Eye (tissue), 1 donor: Measurements from ENCODE around the gene ACAA1.
"Not testable (repeated sequence)": the region's sequence is repeated elsewhere in the genome, so short reads cannot be mapped to it uniquely, and the experiment has no call there.

Experiments
- DNase-seq: peaks from one replicate; pipeline ENCODE4 v3.0.0-alpha.2; 2015

The ACAA1 gene

GRCh38 chr3:38099518-38099917 is 37.4 kb downstream of the ACAA1 start:
- DNase-seq, result peak; percentile 38

GRCh38 chr3:38098376-38098723 is 38.6 kb downstream of the ACAA1 start:
- DNase-seq, result no peak

DNA sequence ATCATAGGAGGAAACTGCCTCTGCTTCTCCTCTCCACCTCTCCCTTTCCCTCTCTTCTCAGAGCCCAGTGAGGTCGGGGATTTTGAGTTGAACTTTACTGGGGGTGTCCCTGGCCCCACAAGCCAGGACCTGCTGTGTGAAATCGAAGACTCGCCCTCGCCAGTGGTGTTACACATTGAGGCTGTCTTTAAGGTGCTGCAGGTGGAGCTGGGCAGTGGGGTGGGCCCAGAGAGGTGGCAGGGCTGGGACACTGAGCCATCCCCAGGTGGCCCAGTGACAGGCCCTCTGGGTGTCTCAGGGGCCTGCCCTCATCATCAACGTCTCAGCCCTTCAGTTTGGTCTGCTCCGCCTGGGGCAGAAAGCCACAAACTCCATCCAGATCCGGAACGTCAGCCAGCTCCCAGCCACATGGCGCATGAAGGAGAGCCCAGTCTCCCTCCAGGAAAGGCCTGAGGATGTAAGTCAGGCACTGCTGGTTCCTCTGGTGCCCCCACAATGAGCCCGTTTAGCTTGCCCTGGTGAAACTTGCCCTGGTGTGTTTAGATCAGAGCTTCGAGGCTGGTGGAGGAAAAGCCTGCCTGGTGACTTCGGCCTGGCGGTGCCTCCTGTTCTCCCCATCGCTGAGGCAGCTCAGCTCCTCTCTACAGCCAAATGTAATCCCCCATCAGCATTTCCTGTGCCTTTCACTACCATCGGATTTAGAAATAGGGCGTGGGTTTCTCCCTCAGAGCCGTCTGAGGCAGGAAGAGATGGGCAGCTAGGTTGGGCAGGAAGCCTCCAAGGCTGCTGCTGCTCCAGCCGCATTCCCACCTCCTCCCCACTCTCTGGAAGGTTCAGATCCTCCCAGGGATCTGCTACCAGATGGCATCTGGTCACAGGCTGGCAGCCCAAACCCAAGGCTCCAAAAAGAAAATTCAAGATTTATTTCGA is 39.2 kb downstream of the ACAA1 start:
- no peak for DNase-seq

GRCh38 chr3:38095669-38096483 is 41.1 kb downstream of the ACAA1 start:
- no peak for DNase-seq

DNA sequence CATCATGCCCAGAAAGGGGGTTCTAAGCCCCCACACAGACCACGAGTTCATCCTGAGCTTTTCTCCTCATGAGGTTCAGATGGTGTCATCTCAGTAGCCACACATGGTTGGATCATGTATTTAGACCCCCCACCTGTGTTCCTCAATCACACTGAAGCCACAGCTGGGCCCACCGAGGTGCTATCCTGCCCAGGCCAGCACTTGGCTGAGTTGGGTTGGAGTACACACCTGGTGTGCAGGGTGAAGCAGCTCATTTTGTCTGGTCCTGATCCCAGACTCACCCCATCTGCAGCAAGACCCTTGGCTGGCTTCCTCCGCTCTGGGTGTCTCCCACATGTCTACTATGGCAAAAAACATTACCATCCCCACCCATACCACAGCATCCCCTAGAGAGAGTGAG is 41.9 kb downstream of the ACAA1 start:
- DNase-seq, result no peak

DNA sequence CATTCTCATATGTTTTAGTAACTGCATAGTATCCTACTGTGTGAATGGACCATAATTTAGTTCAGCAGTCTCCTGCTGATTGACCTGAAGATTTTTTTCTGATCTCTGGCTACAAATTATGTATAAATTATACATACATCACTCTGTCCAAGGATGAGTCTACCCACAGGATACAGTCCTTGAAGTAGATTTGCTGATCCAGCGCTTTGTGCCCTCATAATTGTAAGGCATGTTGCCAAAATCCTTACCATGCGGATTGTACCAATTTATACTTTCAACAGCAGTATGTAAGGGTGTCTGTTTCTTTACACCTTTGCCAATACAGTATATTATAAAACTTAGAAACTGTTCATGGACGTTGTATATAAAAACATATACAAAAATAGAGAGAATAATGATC is 46.5 kb downstream of the ACAA1 start:
- no peak for DNase-seq

DNA sequence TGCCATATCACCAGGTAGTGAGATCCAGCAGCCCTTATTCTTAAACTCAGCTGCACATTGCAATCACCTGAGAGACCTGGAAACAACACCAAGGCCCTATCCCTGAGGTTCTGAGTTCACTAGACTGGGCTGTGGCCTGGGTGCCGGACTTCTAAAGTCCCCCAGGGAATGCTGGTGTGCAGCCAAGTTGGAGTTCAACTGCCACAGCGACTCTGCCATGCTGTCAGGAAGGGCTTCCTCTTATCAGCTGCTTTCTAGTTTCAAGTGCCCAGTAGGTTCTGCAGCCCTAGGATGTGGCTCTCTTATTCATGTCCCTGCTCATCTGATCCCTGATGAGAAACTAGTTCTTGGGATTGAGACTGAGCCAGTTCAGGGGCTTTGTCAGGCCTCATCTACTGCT is 47.8 kb downstream of the ACAA1 start:
- DNase-seq, result no peak

DNA sequence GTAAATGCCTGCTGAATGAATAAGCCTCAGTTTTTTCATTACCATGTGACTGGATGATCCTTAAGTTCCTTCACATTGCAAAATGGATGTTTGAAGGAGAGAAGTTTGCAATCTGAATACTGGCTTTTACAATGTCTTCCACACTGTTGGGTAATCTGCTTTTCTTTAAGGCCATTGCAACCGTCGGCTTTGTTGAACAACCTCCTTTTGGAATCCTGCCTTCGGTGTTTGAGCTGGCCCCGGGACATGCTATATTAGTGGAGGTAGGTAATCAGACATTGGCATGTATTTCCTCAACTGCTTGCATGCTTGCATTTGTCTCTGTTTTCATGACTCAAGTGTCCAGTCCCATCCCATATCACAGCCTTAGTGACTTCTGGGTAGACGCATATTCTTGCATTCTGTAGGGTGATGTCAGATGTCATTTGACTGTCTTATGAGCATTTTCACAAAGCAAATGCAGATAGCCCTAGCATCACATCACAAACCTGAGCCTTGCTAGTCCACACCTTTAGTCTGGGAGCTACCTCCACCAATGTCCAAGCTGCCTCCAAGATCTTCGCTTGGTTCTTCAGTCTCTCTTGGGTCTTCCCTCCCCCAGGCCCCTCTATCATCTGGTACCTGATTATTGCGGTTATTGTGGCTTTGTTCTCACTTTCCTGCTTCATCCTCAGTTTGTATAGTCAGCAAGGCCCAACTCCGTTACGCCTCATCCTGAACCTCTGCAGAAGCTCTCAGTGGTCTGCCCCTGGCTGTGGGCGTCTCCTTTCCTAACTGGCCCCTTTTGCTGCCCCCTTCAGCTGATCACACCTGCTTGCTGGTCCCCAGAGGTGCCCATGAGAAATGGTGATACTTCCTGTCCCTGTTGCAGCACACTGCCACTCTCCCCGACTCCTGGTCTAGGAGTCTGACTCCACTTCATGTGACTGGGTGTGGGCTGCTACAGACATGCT is 48.5 kb downstream of the ACAA1 start:
- DNase-seq, result no peak

DNA sequence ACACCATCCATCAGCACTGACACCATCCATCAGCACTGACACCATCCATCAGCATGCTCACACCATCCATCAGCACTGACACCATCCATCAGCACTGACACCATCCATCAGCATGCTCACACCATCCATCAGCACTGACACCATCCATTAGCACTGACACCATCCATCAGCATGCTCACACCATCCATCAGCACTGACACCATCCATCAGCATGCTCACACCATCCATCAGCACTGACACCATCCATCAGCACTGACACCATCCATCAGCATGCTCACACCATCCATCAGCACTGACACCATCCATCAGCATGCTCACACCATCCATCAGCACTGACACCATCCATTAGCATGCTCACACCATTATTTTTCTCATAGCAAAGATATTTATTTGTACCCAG is 49.6 kb downstream of the ACAA1 start:
- DNase-seq, result not testable (repeated sequence)

- DNase-seq, result no peak
Measured at GRCh38 chr3:38086496-38086895, 50.4 kb downstream of the ACAA1 start.

GRCh38 chr3:38085943-38086324 is 51.0 kb downstream of the ACAA1 start:
- no peak for DNase-seq

DNA sequence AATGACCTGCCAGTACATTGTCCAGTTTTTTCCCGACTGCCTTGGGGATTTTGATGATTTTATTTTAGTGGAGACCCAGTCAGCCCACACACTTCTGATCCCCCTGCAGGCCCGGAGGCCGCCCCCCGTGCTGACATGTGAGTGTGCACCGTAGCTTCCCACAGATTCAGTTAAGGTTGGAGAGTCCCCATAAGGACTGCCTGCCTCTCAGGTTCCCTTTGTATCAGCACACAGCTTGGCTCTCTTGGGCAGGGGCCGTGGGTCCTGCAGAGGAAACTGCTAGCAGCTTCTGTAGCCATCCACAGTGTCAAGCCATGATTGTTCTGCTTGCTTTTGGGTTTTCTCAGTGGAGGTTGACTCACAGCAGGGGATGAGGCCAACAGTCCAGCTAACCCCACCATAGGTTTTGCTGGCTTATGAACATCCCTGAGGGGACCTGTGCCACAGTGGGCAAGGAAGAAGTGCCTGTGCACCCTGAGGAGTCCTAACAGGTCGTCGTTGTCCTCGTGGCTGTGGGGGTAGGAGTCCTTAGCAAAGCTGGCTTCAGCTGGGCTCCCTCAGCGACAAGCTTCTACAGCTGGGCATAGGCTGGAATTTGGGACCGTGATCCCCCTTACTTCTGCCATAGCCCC is 51.5 kb downstream of the ACAA1 start:
- no peak for DNase-seq

GRCh38 chr3:38084334-38085310 is 52.3 kb downstream of the ACAA1 start:
- DNase-seq, result peak; percentile 80

DNA sequence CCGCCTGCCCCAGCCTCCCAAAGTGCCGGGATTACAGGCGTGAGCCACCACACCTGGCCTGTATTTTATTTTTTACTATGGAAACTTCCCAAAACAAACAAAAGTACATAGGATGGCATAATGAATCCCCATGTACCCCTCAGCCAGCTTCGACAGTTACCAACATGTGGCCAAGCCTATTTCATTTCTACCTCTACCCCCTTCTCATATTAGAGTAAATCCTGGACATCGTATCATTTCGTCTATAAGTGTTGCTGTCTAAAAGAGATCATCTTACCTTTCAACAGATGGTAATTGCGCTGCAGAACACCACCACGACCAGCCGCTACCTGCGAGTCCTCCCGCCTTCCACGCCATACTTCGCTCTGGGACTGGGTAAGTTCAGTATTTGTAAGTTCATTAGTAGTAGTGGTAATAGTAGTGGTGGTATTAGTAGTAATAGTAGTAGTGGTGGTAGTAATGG is 53.0 kb downstream of the ACAA1 start:
- DNase-seq, result peak; percentile 49

- DNase-seq, result not testable (repeated sequence)
Measured at GRCh38 chr3:38083254-38083653, 53.7 kb downstream of the ACAA1 start.

DNA sequence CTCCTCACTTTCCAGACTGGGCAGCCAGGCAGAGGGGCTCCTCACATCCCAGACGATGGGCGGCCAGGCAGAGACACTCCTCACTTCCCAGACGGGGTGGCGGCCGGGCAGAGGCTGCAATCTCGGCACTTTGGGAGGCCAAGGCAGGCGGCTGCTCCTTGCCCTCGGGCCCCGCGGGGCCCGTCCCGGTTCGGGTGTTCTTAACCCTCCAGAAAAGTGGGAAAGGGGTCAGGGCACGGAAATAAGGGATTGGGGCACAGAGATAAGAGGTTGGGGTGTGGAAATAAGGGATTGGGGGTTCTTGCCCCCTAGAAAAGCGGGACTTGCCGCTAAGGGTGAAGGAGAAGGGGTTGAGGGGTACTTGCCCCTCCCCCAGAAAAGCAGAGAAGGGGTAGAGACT is 54.6 kb downstream of the ACAA1 start:
- not testable (repeated sequence) for DNase-seq

DNA sequence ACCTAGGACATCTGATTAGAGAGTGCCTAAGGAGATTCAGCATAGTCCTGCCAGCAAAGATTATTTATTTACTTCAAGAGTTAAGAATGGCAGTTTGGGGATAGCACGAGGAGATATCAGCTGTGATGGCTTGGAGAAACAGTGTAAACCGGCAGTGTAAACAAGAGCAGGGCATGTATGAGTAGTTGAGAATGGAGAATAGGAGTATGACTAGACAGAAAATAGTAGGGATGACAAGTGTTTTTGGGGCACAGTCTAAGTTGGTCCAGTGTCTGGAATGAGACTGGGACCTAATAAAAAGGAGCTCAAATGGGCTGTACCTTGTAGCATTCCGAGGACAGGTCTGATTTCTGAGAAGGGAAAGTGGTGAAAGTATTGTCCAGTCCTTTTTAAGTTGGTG is 59.9 kb downstream of the ACAA1 start:
- not testable (repeated sequence) for DNase-seq
